Mesenchymal stem cell (in vitro differentiated cells and primary cell): ENCODE results near the gene ATP6V1G1.

Experiments
- DNase-seq: peaks from one replicate; pipeline ENCODE4 v3.0.0-alpha.2; 2013
- H2AFZ ChIP-seq: one replicate; pipeline ENCODE4 v1.6.1; 2013; ENCODE audit warnings: low read depth, mild to moderate bottlenecking, control low read depth, inconsistent platforms, low read length, moderate library complexity
- H2AK5ac ChIP-seq: 2 replicates; pipeline ENCODE4 v1.6.1; 2013; ENCODE audit warnings: low read length, moderate library complexity, mild to moderate bottlenecking, inconsistent platforms; ENCODE audit not compliant: severe bottlenecking
- H2BK120ac ChIP-seq: one replicate; pipeline ENCODE4 v1.6.1; 2013; ENCODE audit warnings: low read depth, mild to moderate bottlenecking, inconsistent platforms, low read length, moderate library complexity
- H2BK12ac ChIP-seq, 2 experiments: one replicate each; pipeline ENCODE4 v1.6.1; 2013; ENCODE audit warnings: inconsistent platforms in 2 of 2, low read length in 2 of 2, mild to moderate bottlenecking in 2 of 2, moderate library complexity in 2 of 2, control low read depth in 1 of 2
- H2BK15ac ChIP-seq: one replicate; pipeline ENCODE4 v1.6.1; 2013; ENCODE audit warnings: mild to moderate bottlenecking, low read depth, inconsistent platforms; ENCODE audit not compliant: poor library complexity, severe bottlenecking
- H2BK5ac ChIP-seq: 2 replicates; pipeline ENCODE4 v1.6.1; 2013; ENCODE audit warnings: low read depth, mild to moderate bottlenecking, low read length, control low read depth, inconsistent platforms; ENCODE audit not compliant: poor library complexity, severe bottlenecking
- H3K14ac ChIP-seq, 2 experiments: one replicate each; pipeline ENCODE4 v1.6.1; 2013; ENCODE audit warnings: inconsistent platforms in 2 of 2, low read length in 2 of 2, control low read depth in 1 of 2, mild to moderate bottlenecking in 1 of 2, moderate library complexity in 1 of 2
- H3K18ac ChIP-seq, 2 experiments: one replicate each; pipeline ENCODE4 v1.6.1; 2013; ENCODE audit warnings: inconsistent platforms in 2 of 2, low read length in 2 of 2, control low read depth in 1 of 2, low read depth in 1 of 2, mild to moderate bottlenecking in 1 of 2
- H3K23ac ChIP-seq, 2 experiments: one replicate each; pipeline ENCODE4 v1.6.1; 2013; ENCODE audit warnings: inconsistent platforms in 2 of 2, low read length in 2 of 2, mild to moderate bottlenecking in 2 of 2, moderate library complexity in 2 of 2, control low read depth in 1 of 2
- H3K27ac ChIP-seq: 2 replicates; pipeline ENCODE4 v1.5.1; 2013; ENCODE audit warnings: mild to moderate bottlenecking, moderate library complexity, low read length, control low read depth, inconsistent platforms; ENCODE audit not compliant: poor library complexity, severe bottlenecking
- H3K27me3 ChIP-seq, 2 experiments: 2 replicates each; pipeline versions ENCODE4 v1.6.1 to v1.7.0; 2013; ENCODE audit warnings: low read length in 2 of 2, mild to moderate bottlenecking in 2 of 2, moderate library complexity in 2 of 2, control low read depth in 1 of 2, inconsistent platforms in 1 of 2; ENCODE audit not compliant: control insufficient read depth in 1 of 2, insufficient read depth in 1 of 2
- H3K36me3 ChIP-seq, 2 experiments: 2 replicates each; pipeline versions ENCODE4 v1.6.1 to v1.7.0; 2013; ENCODE audit warnings: low read length in 2 of 2, control low read depth in 1 of 2, inconsistent platforms in 1 of 2, low read depth in 1 of 2, mild to moderate bottlenecking in 1 of 2; ENCODE audit not compliant: insufficient read depth in 2 of 2, control insufficient read depth in 1 of 2
- H3K4ac ChIP-seq, 2 experiments: one replicate each; pipeline ENCODE4 v1.6.1; 2013; ENCODE audit warnings: inconsistent platforms in 2 of 2, low read length in 2 of 2, mild to moderate bottlenecking in 2 of 2, moderate library complexity in 2 of 2, control low read depth in 1 of 2, low read depth in 1 of 2
- H3K4me1 ChIP-seq: 2 replicates; pipeline ENCODE4 v1.6.1; 2013; ENCODE audit warnings: low read depth, low read length, control low read depth; ENCODE audit not compliant: control insufficient read depth, insufficient read depth
- H3K4me2 ChIP-seq: 2 replicates; pipeline ENCODE4 v1.6.1; 2013; ENCODE audit warnings: low read length, mild to moderate bottlenecking, inconsistent platforms; ENCODE audit not compliant: poor library complexity, severe bottlenecking
- H3K4me3 ChIP-seq, 2 experiments: 2 replicates each; pipeline versions ENCODE4 v1.5.1 to v1.7.0; 2013; ENCODE audit warnings: low read length in 2 of 2, mild to moderate bottlenecking in 2 of 2, control low read depth in 1 of 2, low read depth in 1 of 2; ENCODE audit not compliant: insufficient read depth in 1 of 2
- H3K79me1 ChIP-seq: replicated peaks from 2 replicates; pipeline ENCODE4 v1.6.1; 2013; ENCODE audit warnings: mild to moderate bottlenecking, control low read depth, low read length, inconsistent platforms; ENCODE audit not compliant: poor library complexity, severe bottlenecking
- H3K9ac ChIP-seq: 2 replicates; pipeline ENCODE4 v1.7.0; 2013; ENCODE audit warnings: mild to moderate bottlenecking, low read length, moderate library complexity
- H3K9me3 ChIP-seq: 2 replicates; pipeline ENCODE4 v1.7.0; 2013; ENCODE audit warnings: mild to moderate bottlenecking, low read length; ENCODE audit not compliant: control insufficient read depth
- H4K8ac ChIP-seq: one replicate; pipeline ENCODE4 v1.6.1; 2013; ENCODE audit warnings: inconsistent platforms, mild to moderate bottlenecking, low read length, moderate library complexity
- H4K91ac ChIP-seq: one replicate; pipeline ENCODE4 v1.6.1; 2013; ENCODE audit warnings: mild to moderate bottlenecking, low read length, inconsistent platforms
- WGBS: methylation state at CpG from one replicate; pipeline ENCODE4 v1.1.7; 2013; ENCODE audit warnings: mixed read lengths; 5-methylcytosine and 5-hydroxymethylcytosine counted together

Gene ATP6V1G1

GRCh38 chr9:114602620-114603019 lies 15.1 kb downstream of the ATP6V1G1 start:
- no peak overlapping the region for H4K8ac ChIP-seq
- H3K4ac ChIP-seq, result no peak overlapping the region
- H3K27me3 ChIP-seq, result no peaks in the 10 kb centered on the region
- H3K14ac ChIP-seq, result no peak overlapping the region
- peaks cover 5% of the 10 kb centered on the region for H3K4me1 ChIP-seq
- no peak overlapping the region for H3K27ac ChIP-seq
- DNase-seq, result no peak
- H2BK15ac ChIP-seq, result no peak overlapping the region
- H4K91ac ChIP-seq, result no peak overlapping the region
- H3K9me3 ChIP-seq, result peaks cover 12% of the 10 kb centered on the region
- H2BK5ac ChIP-seq, result no peak overlapping the region
- no peak overlapping the region for H2BK120ac ChIP-seq
- H3K9ac ChIP-seq, result no peak overlapping the region
- no peak overlapping the region for H2BK12ac ChIP-seq
- H3K4me3 ChIP-seq, result no peak overlapping the region
- H3K36me3 ChIP-seq, result peaks cover 21 to 62% of the 10 kb centered on the region in 2 experiments
- WGBS, result 96% methylated on average over 5 of the region's 5 CpGs
- H3K79me1 ChIP-seq, result peaks cover 9% of the 10 kb centered on the region
- H3K4me2 ChIP-seq, result no peak overlapping the region
- H3K18ac ChIP-seq, result no peak overlapping the region
- no peak overlapping the region for H3K23ac ChIP-seq
- H2AFZ ChIP-seq, result no peak overlapping the region
- H2AK5ac ChIP-seq, result no peak overlapping the region

DNA sequence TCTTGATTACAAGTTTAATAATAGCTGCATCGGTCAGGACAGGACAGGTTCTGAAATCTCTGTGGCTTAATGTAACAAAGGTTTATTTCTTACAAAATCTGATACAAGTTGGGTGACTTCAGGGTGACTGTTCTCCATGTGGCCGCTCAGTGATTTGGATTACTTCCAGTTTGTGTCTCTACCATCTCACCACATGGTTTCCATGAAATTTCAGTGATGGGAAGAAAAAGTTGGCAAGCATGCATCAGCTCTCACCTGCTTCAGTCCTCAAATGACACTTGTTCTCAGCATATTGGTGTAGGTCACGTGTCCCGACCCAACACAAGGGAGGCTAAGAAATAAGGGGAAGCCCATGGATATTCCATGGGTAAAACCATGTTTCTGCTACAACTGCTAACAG lies 15.7 kb downstream of the ATP6V1G1 start:
- peaks cover 21 to 56% of the 10 kb centered on the region in 2 experiments for H3K36me3 ChIP-seq
- H3K27me3 ChIP-seq, result no peaks in the 10 kb centered on the region
- WGBS, result 100% methylated on average over 3 of the region's 4 CpGs
- H2AK5ac ChIP-seq, result no peak overlapping the region
- H3K9me3 ChIP-seq, result peaks cover 12% of the 10 kb centered on the region
- no peak overlapping the region for H3K9ac ChIP-seq
- H3K14ac ChIP-seq, result no peak overlapping the region
- H4K8ac ChIP-seq, result no peak overlapping the region
- no peak overlapping the region for H3K4me3 ChIP-seq
- DNase-seq, result no peak
- peaks cover 9% of the 10 kb centered on the region for H3K79me1 ChIP-seq
- H2BK5ac ChIP-seq, result no peak overlapping the region
- H3K4me2 ChIP-seq, result no peak overlapping the region
- H3K4me1 ChIP-seq, result peaks cover 7% of the 10 kb centered on the region
- no peak overlapping the region for H2AFZ ChIP-seq
- H3K18ac ChIP-seq, result no peak overlapping the region
- H2BK120ac ChIP-seq, result no peak overlapping the region
- H3K4ac ChIP-seq, result no peak overlapping the region
- H2BK12ac ChIP-seq, result no peak overlapping the region
- no peak overlapping the region for H3K27ac ChIP-seq
- no peak overlapping the region for H3K23ac ChIP-seq
- no peak overlapping the region for H2BK15ac ChIP-seq
- no peak overlapping the region for H4K91ac ChIP-seq

DNA sequence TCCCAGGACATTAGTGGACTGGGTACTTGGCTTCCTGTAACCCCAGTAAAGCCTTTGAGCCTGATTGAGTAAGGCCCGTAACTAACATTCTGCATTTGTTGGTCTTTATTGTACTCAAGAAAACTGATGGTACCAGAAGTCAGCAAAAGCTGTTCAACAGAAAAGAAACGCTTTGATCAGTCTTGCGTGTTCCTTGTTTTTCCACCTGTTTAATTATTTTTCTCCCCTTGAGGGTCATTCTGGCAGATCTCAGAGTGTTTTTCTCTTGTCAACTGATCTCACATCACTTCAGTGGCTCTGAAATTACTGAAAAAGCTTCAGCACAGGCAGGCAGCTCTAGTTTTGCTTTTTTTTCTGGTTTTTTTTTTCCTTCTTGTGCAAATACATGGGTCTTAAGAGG lies 17.4 kb downstream of the ATP6V1G1 start:
- DNase-seq, result no peak
- no peak overlapping the region for H2BK12ac ChIP-seq
- H3K36me3 ChIP-seq, result peaks cover 11 to 38% of the 10 kb centered on the region in 2 experiments
- no peak overlapping the region for H3K4me2 ChIP-seq
- H3K14ac ChIP-seq, result peak overlapping the region in 1 of 2 experiments; percentile 15
- H3K9ac ChIP-seq, result no peak overlapping the region
- no peak overlapping the region for H3K4me3 ChIP-seq
- H4K8ac ChIP-seq, result no peak overlapping the region
- no peak overlapping the region for H2BK120ac ChIP-seq
- peaks cover 12% of the 10 kb centered on the region for H3K9me3 ChIP-seq
- no peak overlapping the region for H2AK5ac ChIP-seq
- no peak overlapping the region for H3K23ac ChIP-seq
- H3K27ac ChIP-seq, result no peak overlapping the region
- WGBS, result 94% methylated on average over 3 of the region's 3 CpGs
- H4K91ac ChIP-seq, result no peak overlapping the region
- H3K4me1 ChIP-seq, result peaks cover 8% of the 10 kb centered on the region
- H3K18ac ChIP-seq, result no peak overlapping the region
- no peak overlapping the region for H3K4ac ChIP-seq
- H2BK15ac ChIP-seq, result no peak overlapping the region
- no peak overlapping the region for H2AFZ ChIP-seq
- no peaks in the 10 kb centered on the region for H3K27me3 ChIP-seq
- H2BK5ac ChIP-seq, result no peak overlapping the region
- peaks cover 4% of the 10 kb centered on the region for H3K79me1 ChIP-seq

- Histone ChIP-seq H3K9me3 (peaks cover 12% of the 10 kb centered on the region), H2BK12ac (no peak overlapping the region), H4K8ac (no peak overlapping the region), H3K9ac (peak overlapping the region; percentile 4), H3K4me2 (no peak overlapping the region), H2BK5ac (no peak overlapping the region), H3K36me3 (peaks cover 2 to 28% of the 10 kb centered on the region in 2 experiments), H2BK120ac (no peak overlapping the region), H3K4me1 (peaks cover 10% of the 10 kb centered on the region), H3K4ac (no peak overlapping the region), H3K23ac (no peak overlapping the region), H3K27ac (peak overlapping the region; percentile 35), H3K27me3 (no peaks in the 10 kb centered on the region), H2BK15ac (no peak overlapping the region), H3K14ac (no peak overlapping the region), H2AFZ (no peak overlapping the region), H3K79me1 (peaks cover 1% of the 10 kb centered on the region), H3K18ac (no peak overlapping the region), H3K4me3 (no peak overlapping the region), H2AK5ac (no peak overlapping the region), H4K91ac (no peak overlapping the region)
- WGBS, result 72% methylated on average over 7 of the region's 7 CpGs
- DNase-seq, result no peak
Measured at GRCh38 chr9:114606068-114606467, 18.5 kb downstream of the ATP6V1G1 start.
